Lung (tissue), 12 donors: ENCODE data around the gene GPR32. TPM values are rescaled to one million over a fixed set of nuclear protein-coding genes. Genes with fewer than 3 reads are reported as not detected.
"Not testable (repeated sequence)": the region's sequence is repeated elsewhere in the genome, so short reads cannot be mapped to it uniquely, and the experiment has no call there.

ENCODE experiments used
- ATAC-seq: fragments of 200-7000 bp; cut with Tn5 transposase; one replicate; pipeline ENCODE4 v1.9.1; 2020; ENCODE audit warnings: moderate number of reproducible peaks; ENCODE audit not compliant: insufficient read depth, low FRiP score
- DNase-seq, 3 donors: peaks; one replicate each; pipeline ENCODE4 v3.0.0-alpha.2; 2013 to 2017
- H3K27ac ChIP-seq, 2 donors: one replicate each; pipeline ENCODE4 v1.5.1; 2013; ENCODE audit warnings: mild to moderate bottlenecking in 2 of 2, moderate library complexity in 2 of 2, control low read depth in 1 of 2, inconsistent platforms in 1 of 2, low read depth in 1 of 2, low read length in 1 of 2
- H3K27me3 ChIP-seq, 3 donors: one replicate each; pipeline ENCODE4 v1.5.1; 2013; ENCODE audit warnings: low read length in 2 of 3; ENCODE audit not compliant: control insufficient read depth in 3 of 3, insufficient read depth in 3 of 3
- H3K36me3 ChIP-seq, 4 donors: one replicate each; pipeline ENCODE4 v1.5.1; 2013; ENCODE audit warnings: low read length in 4 of 4, mild to moderate bottlenecking in 1 of 4, moderate library complexity in 1 of 4; ENCODE audit not compliant: control insufficient read depth in 4 of 4, insufficient read depth in 4 of 4
- H3K4me1 ChIP-seq, 5 donors: one replicate each; pipeline ENCODE4 v1.5.1; 2013; ENCODE audit warnings: low read length in 5 of 5, mild to moderate bottlenecking in 2 of 5, moderate library complexity in 1 of 5; ENCODE audit not compliant: control insufficient read depth in 5 of 5, insufficient read depth in 5 of 5
- H3K4me3 ChIP-seq: one replicate; pipeline ENCODE4 v1.5.1; 2013; ENCODE audit warnings: mild to moderate bottlenecking, control low read depth, moderate library complexity
- H3K9ac ChIP-seq, 2 donors: one replicate each; pipeline ENCODE4 v1.5.1; 2013; ENCODE audit warnings: low read length in 2 of 2, control low read depth in 1 of 2; ENCODE audit not compliant: insufficient read depth in 1 of 2
- H3K9me3 ChIP-seq, 4 donors: one replicate each; pipeline ENCODE4 v1.5.1; 2013; ENCODE audit warnings: low read length in 3 of 4, mild to moderate bottlenecking in 1 of 4, moderate library complexity in 1 of 4; ENCODE audit not compliant: control insufficient read depth in 4 of 4, insufficient read depth in 3 of 4
- CTCF ChIP-seq: IDR thresholded peaks from 2 replicates; pipeline ENCODE4 v1.5.1; 2012; ENCODE audit warnings: mild to moderate bottlenecking; ENCODE audit errors: control extremely low read depth, extremely low read depth
- WGBS, 2 donors: extraction: QIAGEN DNeasy Blood & Tissue Kit; methylation state at CpG; one replicate each; pipeline ENCODE4 v1.1.7; 2013; 5-methylcytosine and 5-hydroxymethylcytosine counted together
- polyA plus RNA-seq, 2 donors: library from polyadenylated mRNA; stranded (reverse); fragments of 200-250 nt; gene quantifications; one replicate each; pipeline ENCODE4 v1.2.1, GENCODE V29; 2013
- total RNA-seq, 2 donors: library from RNA; depleted of rRNA in 1 of 2; stranded (reverse); fragments of >200 nt in 1 of 2; gene quantifications; one replicate each; pipeline ENCODE4 v1.2.1, GENCODE V29; 2014 to 2021
- donor health status: control.
- donor health status: control.
- donor health status: Bipolar disorder and iron deficiency.
- donor health status: healthy.
- donor health status: DM: yes; HTN: yes; CAD: no.

The GPR32 gene
- total and polyA plus RNA-seq, 4 donors: not detected

- Histone ChIP-seq H3K27ac (no peak overlapping the region), H3K4me1 (peaks cover 0 to 2% (median 0%) of the 10 kb centered on the region in 5 donors), H3K4me3 (no peak overlapping the region), H3K9ac (no peak overlapping the region), H3K9me3 (no peaks in the 10 kb centered on the region), H3K27me3 (peaks cover 0 to 3% (median 0%) of the 10 kb centered on the region in 3 donors), H3K36me3 (no peaks in the 10 kb centered on the region)
- DNase-seq (no peak), ATAC-seq (no peak)
- 58 to 74% methylated on average over 1 of the region's 1 CpG for WGBS, 2 donors
- TF ChIP-seq CTCF: no peak
These were observed 38.6 kb downstream of the GPR32 start for GRCh38 chr19:50808856-50809255.

- 78 to 79% methylated on average over 3 of the region's 3 CpGs for WGBS, 2 donors
- peaks cover 0 to 13% (median 10%) of the 10 kb centered on the region in 3 donors for H3K27me3 ChIP-seq
- not testable (repeated sequence) for H3K9me3 ChIP-seq, ATAC-seq, H3K9ac ChIP-seq, H3K4me3 ChIP-seq, H3K36me3 ChIP-seq, DNase-seq, H3K4me1 ChIP-seq, H3K27ac ChIP-seq
These were observed 41.5 kb downstream of the GPR32 start for GRCh38 chr19:50811622-50812238.

- TF ChIP-seq CTCF: no peak
- ATAC-seq: no peak
- Histone ChIP-seq H3K27me3 (peaks cover 0 to 19% (median 12%) of the 10 kb centered on the region in 3 donors), H3K27ac (no peak overlapping the region), H3K4me1 (no peaks in the 10 kb centered on the region), H3K9ac (no peak overlapping the region), H3K36me3 (no peaks in the 10 kb centered on the region), H3K9me3 (peaks cover 0 to 3% (median 0%) of the 10 kb centered on the region in 4 donors), H3K4me3 (no peak overlapping the region)
- WGBS, 2 donors: 64 to 81% methylated on average over 3 of the region's 3 CpGs
- no peak for DNase-seq
These were observed 42.2 kb downstream of the GPR32 start for GRCh38 chr19:50812474-50812873.

GRCh38 chr19:50814883-50815282, 44.6 kb downstream of the GPR32 start:
- 86 to 88% methylated on average over 5 of the region's 5 CpGs for WGBS, 2 donors
- Histone ChIP-seq H3K9ac (no peak overlapping the region), H3K36me3 (no peaks in the 10 kb centered on the region), H3K27ac (no peak overlapping the region), H3K9me3 (peaks cover 0 to 3% (median 0%) of the 10 kb centered on the region in 4 donors), H3K4me3 (no peak overlapping the region), H3K27me3 (peaks cover 0 to 43% (median 26%) of the 10 kb centered on the region in 3 donors), H3K4me1 (no peaks in the 10 kb centered on the region)
- ATAC-seq (no peak), DNase-seq (no peak)
- no peak for TF ChIP-seq CTCF
